Keratinocyte (primary cell): Measurements from ENCODE around the gene PRDX6. TPM values are rescaled to one million over a fixed set of nuclear protein-coding genes. Genes with fewer than 3 reads are reported as not detected.

Experiments used
- DNase-seq: peaks from one replicate; pipeline ENCODE4 v3.0.0-alpha.2; 2011; ENCODE audit warnings: low read depth, missing footprints, low spot score
- FAIRE-seq: peaks from 2 replicates; lab custom pipeline; 2011; peaks lifted over from hg19 to GRCh38; lab: Jason Lieb, UNC
- H2AFZ ChIP-seq: 2 replicates; pipeline ENCODE4 v1.6.0; 2012; ENCODE audit warnings: low read length, control low read depth, inconsistent platforms; ENCODE audit not compliant: control insufficient read depth
- H3K27ac ChIP-seq: 2 replicates; pipeline ENCODE4 v1.5.1; 2011; ENCODE audit warnings: low read length; ENCODE audit not compliant: control insufficient read depth, insufficient read depth
- H3K27me3 ChIP-seq: 3 replicates; pipeline ENCODE4 v1.6.0; 2011; ENCODE audit warnings: low read length; ENCODE audit not compliant: control insufficient read depth, insufficient read depth; ENCODE audit errors: extremely low read depth
- H3K36me3 ChIP-seq, 2 experiments: 2 replicates in 1 of 2; 3 replicates in 1 of 2; pipeline ENCODE4 v1.5.1; 2011; ENCODE audit warnings: low read length in 2 of 2, mild to moderate bottlenecking in 1 of 2; ENCODE audit not compliant: control insufficient read depth in 2 of 2, insufficient read depth in 2 of 2; ENCODE audit errors: extremely low read depth in 1 of 2
- H3K4me1 ChIP-seq: 3 replicates; pipeline ENCODE4 v1.5.1; 2011; ENCODE audit warnings: low read length; ENCODE audit not compliant: control insufficient read depth, insufficient read depth; ENCODE audit errors: extremely low read depth
- H3K4me2 ChIP-seq: 3 replicates; pipeline ENCODE4 v1.6.0; 2011; ENCODE audit warnings: low read depth, low read length; ENCODE audit not compliant: control insufficient read depth, insufficient read depth; ENCODE audit errors: extremely low read depth
- H3K4me3 ChIP-seq, 3 experiments: fragments of 200-600 bp in 1 of 3; sonication (generic) in 1 of 3; 2 replicates in 2 of 3; 3 replicates in 1 of 3; pipeline ENCODE4 v1.5.1; 2011 to 2016; ENCODE audit warnings: low read length in 3 of 3, mild to moderate bottlenecking in 3 of 3, control low read depth in 2 of 3, inconsistent platforms in 1 of 3, low read depth in 1 of 3, mixed read lengths in 1 of 3, mixed run types in 1 of 3, moderate library complexity in 1 of 3; ENCODE audit not compliant: control insufficient read depth in 2 of 3, insufficient read depth in 2 of 3; ENCODE audit errors: extremely low read depth in 1 of 3
- H3K79me2 ChIP-seq: 2 replicates; pipeline ENCODE4 v1.6.0; 2012; ENCODE audit warnings: low read length; ENCODE audit not compliant: control insufficient read depth, insufficient read depth
- H3K9ac ChIP-seq: 3 replicates; pipeline ENCODE4 v1.6.0; 2011; ENCODE audit warnings: low read length; ENCODE audit not compliant: control insufficient read depth, insufficient read depth; ENCODE audit errors: extremely low read depth
- H3K9me1 ChIP-seq: 3 replicates; pipeline ENCODE4 v1.6.0; 2011; ENCODE audit warnings: low read length; ENCODE audit not compliant: control insufficient read depth, insufficient read depth; ENCODE audit errors: extremely low read depth
- H3K9me3 ChIP-seq: 2 replicates; pipeline ENCODE4 v1.5.1; 2012; ENCODE audit warnings: low read depth, low read length; ENCODE audit not compliant: control insufficient read depth
- H4K20me1 ChIP-seq: 3 replicates; pipeline ENCODE4 v1.6.0; 2011; ENCODE audit warnings: low read length; ENCODE audit not compliant: control insufficient read depth, insufficient read depth; ENCODE audit errors: extremely low read depth
- CTCF ChIP-seq, 3 experiments: IDR thresholded peaks in 1 of 3; conservative IDR thresholded peaks in 1 of 3; optimal IDR thresholded peaks in 1 of 3; 2 replicates in 2 of 3; 3 replicates in 1 of 3; pipeline versions ENCODE3 to v1.5.1; 2011; ENCODE audit warnings: low read length in 3 of 3, mild to moderate bottlenecking in 3 of 3, moderate library complexity in 2 of 3, control low read depth in 1 of 3, inconsistent platforms in 1 of 3; ENCODE audit not compliant: insufficient read depth in 2 of 3; ENCODE audit errors: extremely low read depth in 1 of 3
- EZH2 ChIP-seq: IDR thresholded peaks from one replicate; pipeline ENCODE4 v1.6.1; 2012; ENCODE audit warnings: inconsistent platforms, mild to moderate bottlenecking, low read length, moderate library complexity
- dilution Hi-C: fragments of 300-500 bp; cut with MboI; formaldehyde crosslinking; loops from one replicate; pipeline ENCODE4 v1.7.0; 2020; ENCODE audit warnings: low sequenced_read_pairs; ENCODE audit not compliant: extremely low pct_ligation_motif_present
- polyA plus RNA-seq, 5 experiments: library from polyadenylated mRNA; depleted of rRNA in 3 of 5; stranded (reverse) in 3 of 5; stranded (forward) in 1 of 5; unstranded in 1 of 5; fragments of >200 nt; gene quantifications; 1 replicate in 1 of 5; 2 replicates in 3 of 5; 3 replicates in 1 of 5; pipeline versions ENCODE4 v1.2.1 to v1.2.3, GENCODE V29; 2011 to 2012; ENCODE audit warnings: missing spikeins in 2 of 5, low read depth in 1 of 5, low replicate concordance in 1 of 5

PRDX6 gene
- polyA plus RNA-seq, 1 donor (not counting 4 experiments of a cell fraction or from before 2014, with no cell fraction given): 248 TPM

DNA sequence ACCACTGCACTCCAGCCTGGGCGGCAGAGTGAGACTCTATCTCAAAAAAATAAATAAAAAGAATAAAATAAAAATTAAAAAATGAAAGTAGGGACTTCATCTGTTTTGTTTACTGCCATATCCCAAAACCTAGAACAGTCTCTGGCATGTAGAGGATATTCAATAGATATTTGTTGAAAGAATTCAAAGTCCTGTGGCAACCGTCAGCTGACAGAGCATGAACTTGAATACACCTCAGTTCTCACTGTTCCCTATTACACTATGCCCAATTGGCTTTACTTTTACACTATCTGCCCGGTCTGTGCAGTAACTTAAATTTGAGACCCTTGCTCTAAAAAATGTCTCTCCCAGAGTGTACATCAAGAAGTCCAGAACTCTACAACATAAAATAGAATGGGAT is 46.2 kb downstream of the PRDX6 start:
- dilution Hi-C loops: no loop called here
- H3K27ac ChIP-seq: no peak overlapping the region
- TF ChIP-seq CTCF (optimal IDR thresholded peaks at IDR 0.05 in 1 of 3, IDR thresholded peaks at IDR 0.05 in 1 of 3, conservative IDR thresholded peaks at IDR 0.05 in 1 of 3; ENCODE audit: extremely low read depth in 1 of 3, insufficient read depth in 2 of 3, low read length in 3 of 3) (no peak), EZH2 (no peak)

DNA sequence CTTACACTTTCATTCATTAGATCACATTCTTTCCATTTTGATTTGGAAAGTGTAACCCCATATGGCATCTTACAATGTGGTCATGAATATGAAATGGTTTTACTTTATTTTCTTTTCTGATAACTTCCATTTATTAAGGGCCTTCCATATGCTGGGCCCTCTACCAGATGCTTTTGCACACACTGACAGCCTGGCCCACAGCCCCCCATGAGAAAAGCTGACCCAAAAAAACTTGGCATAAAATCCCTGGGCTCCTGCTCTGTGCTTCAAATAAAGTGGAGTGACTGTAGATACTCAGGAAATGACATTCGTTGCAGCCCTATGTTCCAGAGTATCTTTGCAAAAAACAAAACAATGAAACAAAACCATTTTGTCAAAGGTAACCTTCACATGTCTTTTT is 48.8 kb downstream of the PRDX6 start:
- no peaks in the 10 kb centered on the region for H3K36me3 ChIP-seq
- no peak for TF ChIP-seq CTCF (optimal IDR thresholded peaks at IDR 0.05 in 1 of 3, IDR thresholded peaks at IDR 0.05 in 1 of 3, conservative IDR thresholded peaks at IDR 0.05 in 1 of 3; ENCODE audit: extremely low read depth in 1 of 3, insufficient read depth in 2 of 3, low read length in 3 of 3)
- no peak for TF ChIP-seq EZH2
- no peak overlapping the region for H3K4me2 ChIP-seq
- H3K4me1 ChIP-seq: no peaks in the 10 kb centered on the region
- no peak for FAIRE-seq
- H3K79me2 ChIP-seq: no peaks in the 10 kb centered on the region
- no peaks in the 10 kb centered on the region for H3K9me1 ChIP-seq
- H3K9ac ChIP-seq: no peak overlapping the region
- dilution Hi-C loops: no loop called here
- H4K20me1 ChIP-seq: no peaks in the 10 kb centered on the region
- H3K27me3 ChIP-seq: no peaks in the 10 kb centered on the region
- H2AFZ ChIP-seq: no peak overlapping the region
- no peak for DNase-seq
- no peak overlapping the region for H3K27ac ChIP-seq
- H3K4me3 ChIP-seq: no peak overlapping the region
- no peaks in the 10 kb centered on the region for H3K9me3 ChIP-seq

More for the DNA sequence above, 46.2 kb downstream of the PRDX6 start:
- Histone ChIP-seq H3K4me3 (no peak overlapping the region), H3K4me2 (no peak overlapping the region), H3K36me3 (no peaks in the 10 kb centered on the region), H3K9me1 (no peaks in the 10 kb centered on the region), H3K27me3 (no peaks in the 10 kb centered on the region), H3K9ac (no peak overlapping the region), H2AFZ (no peak overlapping the region), H3K79me2 (no peaks in the 10 kb centered on the region), H3K9me3 (no peaks in the 10 kb centered on the region), H4K20me1 (no peaks in the 10 kb centered on the region), H3K4me1 (no peaks in the 10 kb centered on the region)
- DNase-seq (no peak), FAIRE-seq (no peak)
